OCI-LY3 (cell line): ENCODE data around the gene COL3A1.

Source experiments
- H2AFZ ChIP-seq: fragments of 200-600, 300-600 bp; shearing (Covaris generic); 2 replicates; pipeline ENCODE4 v1.6.0; 2014; ENCODE audit warnings: antibody characterized with exemption, low read depth, low read length
- H3K27ac ChIP-seq: fragments of 200-600, 300-600 bp; sonication (generic); 2 replicates; pipeline ENCODE4 v1.5.1; 2014; ENCODE audit warnings: mild to moderate bottlenecking, low read length, moderate library complexity, mixed read lengths
- H3K27me3 ChIP-seq: fragments of 200-600, 300-600 bp; sonication (generic); 2 replicates; pipeline ENCODE4 v1.6.1; 2014; ENCODE audit warnings: low read depth, low read length, mixed read lengths
- H3K36me3 ChIP-seq: fragments of 200-600, 300-600 bp; sonication (generic); replicated peaks from 2 replicates; pipeline ENCODE3; 2014; ENCODE audit warnings: low read depth, low read length, mixed read lengths
- H3K4me1 ChIP-seq: fragments of 300-600, 200-600 bp; sonication (generic); 2 replicates; pipeline ENCODE4 v1.6.1; 2014; ENCODE audit warnings: low read length, mixed read lengths
- H3K4me2 ChIP-seq: fragments of 200-600, 300-600 bp; sonication (generic); 2 replicates; pipeline ENCODE4 v1.6.1; 2014; ENCODE audit warnings: low read length, mixed read lengths
- H3K4me3 ChIP-seq: fragments of 300-600, 200-600 bp; sonication (generic); 2 replicates; pipeline ENCODE4 v1.5.1; 2014; ENCODE audit warnings: antibody characterized with exemption, mild to moderate bottlenecking, low read length, moderate library complexity
- H3K79me2 ChIP-seq: fragments of 300-600, 200-600 bp; shearing (Covaris generic); 2 replicates; pipeline ENCODE4 v1.6.1; 2014; ENCODE audit warnings: mild to moderate bottlenecking, low read length, mixed read lengths
- H3K9ac ChIP-seq: fragments of 300-600, 200-600 bp; shearing (Covaris generic); 2 replicates; pipeline ENCODE4 v1.6.0; 2014; ENCODE audit warnings: mild to moderate bottlenecking, low read length, moderate library complexity
- H3K9me3 ChIP-seq: fragments of 200-600, 300-600 bp; shearing (Covaris generic); 2 replicates; pipeline ENCODE4 v1.6.1; 2014; ENCODE audit warnings: low read length, mixed read lengths; ENCODE audit not compliant: insufficient read depth
- H4K20me1 ChIP-seq: fragments of 200-600, 300-600 bp; sonication (generic); 2 replicates; pipeline ENCODE4 v1.6.1; 2016; ENCODE audit warnings: low read length, mixed read lengths; ENCODE audit not compliant: insufficient read depth
- CTCF ChIP-seq: fragments of 200-600, 300-600 bp; sonication (generic); IDR thresholded peaks from 2 replicates; pipeline ENCODE4 v1.5.1; 2014; ENCODE audit warnings: antibody characterized with exemption, low read length, low read depth
- EZH2phosphoT487 ChIP-seq: fragments of 200-600 bp; shearing (Covaris generic); IDR thresholded peaks from 2 replicates; pipeline ENCODE4 v1.6.1; 2018; ENCODE audit warnings: antibody characterized with exemption, mixed run types, low read depth

COL3A1 gene

GRCh38 chr2:189010536-189010935 lies 36.4 kb downstream of the COL3A1 start:
- no peak overlapping the region for H2AFZ ChIP-seq
- no peaks in the 10 kb centered on the region for H3K9me3 ChIP-seq
- TF ChIP-seq EZH2phosphoT487: no peak
- TF ChIP-seq CTCF: no peak
- H3K4me1 ChIP-seq: no peaks in the 10 kb centered on the region
- H3K36me3 ChIP-seq: no peaks in the 10 kb centered on the region
- H3K9ac ChIP-seq: no peak overlapping the region
- no peaks in the 10 kb centered on the region for H3K27me3 ChIP-seq
- H3K4me3 ChIP-seq: no peak overlapping the region
- no peaks in the 10 kb centered on the region for H3K79me2 ChIP-seq
- no peak overlapping the region for H3K27ac ChIP-seq
- H4K20me1 ChIP-seq: no peaks in the 10 kb centered on the region
- H3K4me2 ChIP-seq: no peak overlapping the region

- H3K4me1 ChIP-seq: no peaks in the 10 kb centered on the region
- no peaks in the 10 kb centered on the region for H3K27me3 ChIP-seq
- H3K79me2 ChIP-seq: no peaks in the 10 kb centered on the region
- H4K20me1 ChIP-seq: no peaks in the 10 kb centered on the region
- no peak overlapping the region for H3K27ac ChIP-seq
- peak overlapping the region; percentile 88 for H2AFZ ChIP-seq
- H3K9ac ChIP-seq: 0 out of 2 replicates have a peak overlapping the region, but pooled peaks have one; percentile 4
- H3K4me2 ChIP-seq: peak overlapping the region; percentile 53
- H3K36me3 ChIP-seq: no peaks in the 10 kb centered on the region
- peak overlapping the region; percentile 40 for H3K4me3 ChIP-seq
- no peaks in the 10 kb centered on the region for H3K9me3 ChIP-seq
- TF ChIP-seq CTCF (no peak), EZH2phosphoT487 (no peak)
Measured at GRCh38 chr2:189012351-189012750, 38.2 kb downstream of the COL3A1 start.

GRCh38 chr2:189013031-189013430 lies 38.9 kb downstream of the COL3A1 start:
- no peaks in the 10 kb centered on the region for H4K20me1 ChIP-seq
- TF ChIP-seq CTCF (no peak), EZH2phosphoT487 (no peak)
- H3K27ac ChIP-seq: no peak overlapping the region

GRCh38 chr2:189013671-189014448 lies 39.7 kb downstream of the COL3A1 start:
- Histone ChIP-seq H3K4me1 (no peaks in the 10 kb centered on the region), H3K27me3 (no peaks in the 10 kb centered on the region), H4K20me1 (no peaks in the 10 kb centered on the region), H3K36me3 (no peaks in the 10 kb centered on the region), H3K27ac (no peak overlapping the region), H3K9me3 (no peaks in the 10 kb centered on the region), H3K79me2 (no peaks in the 10 kb centered on the region), H3K4me3 (no peak overlapping the region), H3K9ac (no peak overlapping the region), H3K4me2 (no peak overlapping the region), H2AFZ (no peak overlapping the region)
- TF ChIP-seq CTCF: no peak
- TF ChIP-seq EZH2phosphoT487: no peak

More at GRCh38 chr2:189013031-189013430, 38.9 kb downstream of the COL3A1 start:
- Histone ChIP-seq H3K4me1 (no peaks in the 10 kb centered on the region), H2AFZ (no peak overlapping the region), H3K36me3 (no peaks in the 10 kb centered on the region), H3K9ac (no peak overlapping the region), H3K9me3 (no peaks in the 10 kb centered on the region), H3K4me3 (no peak overlapping the region), H3K27me3 (no peaks in the 10 kb centered on the region), H3K4me2 (no peak overlapping the region), H3K79me2 (no peaks in the 10 kb centered on the region)
